GM21515 (cell line): ENCODE results near the gene DOCK3.
A peak's percentile ranks its signal among the peaks of the same experiment; 100 is the strongest.
"Not testable (repeated sequence)": the region's sequence is repeated elsewhere in the genome, so short reads cannot be mapped to it uniquely, and the experiment has no call there.

ENCODE experiments used
- ATAC-seq: cut with Tn5 transposase; IDR thresholded peaks from one replicate; pipeline ENCODE4 v1.9.1; 2021; ENCODE audit not compliant: unreplicated experiment

DOCK3 gene

GRCh38 chr3:51282931-51283330, 608.2 kb downstream of the DOCK3 start:
- no peak for ATAC-seq

GRCh38 chr3:51283421-51283820, 608.7 kb downstream of the DOCK3 start:
- ATAC-seq, result no peak

- ATAC-seq, result peak; percentile 93
Measured at GRCh38 chr3:51295625-51296024, 620.9 kb downstream of the DOCK3 start.

- ATAC-seq, result no peak
Measured at GRCh38 chr3:51297333-51297732, 622.6 kb downstream of the DOCK3 start.

GRCh38 chr3:51304230-51304629, 629.5 kb downstream of the DOCK3 start:
- no peak for ATAC-seq

- ATAC-seq, result no peak
Measured at GRCh38 chr3:51306093-51306492, 631.4 kb downstream of the DOCK3 start.

- ATAC-seq, result no peak
Measured at GRCh38 chr3:51307458-51307857, 632.7 kb downstream of the DOCK3 start.

- not testable (repeated sequence) for ATAC-seq
Measured at GRCh38 chr3:51307945-51308607, 633.3 kb downstream of the DOCK3 start.

GRCh38 chr3:51311055-51311454, 636.3 kb downstream of the DOCK3 start:
- no peak for ATAC-seq

- ATAC-seq, result no peak
Measured at GRCh38 chr3:51328206-51328605, 653.5 kb downstream of the DOCK3 start.

- no peak for ATAC-seq
Measured at GRCh38 chr3:51330046-51330445, 655.3 kb downstream of the DOCK3 start.

GRCh38 chr3:51332156-51332555, 657.4 kb downstream of the DOCK3 start:
- ATAC-seq, result no peak

GRCh38 chr3:51333021-51333420, 658.3 kb downstream of the DOCK3 start:
- ATAC-seq, result no peak

- ATAC-seq, result no peak
Measured at GRCh38 chr3:51336261-51336660, 661.5 kb downstream of the DOCK3 start.

- ATAC-seq, result no peak
Measured at GRCh38 chr3:51337666-51338065, 662.9 kb downstream of the DOCK3 start.

GRCh38 chr3:51338632-51339031, 663.9 kb downstream of the DOCK3 start:
- no peak for ATAC-seq

GRCh38 chr3:51340013-51340829, 665.5 kb downstream of the DOCK3 start:
- ATAC-seq, result no peak

- no peak for ATAC-seq
Measured at GRCh38 chr3:51340989-51341636, 666.4 kb downstream of the DOCK3 start.

GRCh38 chr3:51343918-51344687, 669.4 kb downstream of the DOCK3 start:
- ATAC-seq, result no peak

- no peak for ATAC-seq
Measured at GRCh38 chr3:51350751-51351150, 676.0 kb downstream of the DOCK3 start.

- no peak for ATAC-seq
Measured at GRCh38 chr3:51353131-51353530, 678.4 kb downstream of the DOCK3 start.
